COLO829 (cell line): ENCODE results near the gene LMO1.

Experiments
- DNase-seq: peaks from one replicate; pipeline ENCODE4 v3.0.0; 2012; ENCODE audit warnings: low spot score

LMO1 gene

GRCh38 chr11:8242499-8243280 is 21.0 kb downstream of the LMO1 start:
- no peak for DNase-seq

- DNase-seq: no peak
Observed at GRCh38 chr11:8242118-8242475, 21.6 kb downstream of the LMO1 start.

GRCh38 chr11:8241373-8242117 is 22.1 kb downstream of the LMO1 start:
- DNase-seq: no peak

- DNase-seq: no peak
Observed at GRCh38 chr11:8239536-8240228, 24.0 kb downstream of the LMO1 start.

- no peak for DNase-seq
Observed at GRCh38 chr11:8239040-8239439, 24.6 kb downstream of the LMO1 start.

GRCh38 chr11:8237453-8237852 is 26.2 kb downstream of the LMO1 start:
- no peak for DNase-seq

GRCh38 chr11:8235925-8236324 is 27.8 kb downstream of the LMO1 start:
- no peak for DNase-seq

- no peak for DNase-seq
Observed at GRCh38 chr11:8234910-8235309, 28.8 kb downstream of the LMO1 start.

GRCh38 chr11:8234425-8234821 is 29.3 kb downstream of the LMO1 start:
- DNase-seq: no peak

- no peak for DNase-seq
Observed at GRCh38 chr11:8233691-8234424, 29.8 kb downstream of the LMO1 start.

GRCh38 chr11:8232849-8233606 is 30.6 kb downstream of the LMO1 start:
- no peak for DNase-seq

- no peak for DNase-seq
Observed at GRCh38 chr11:8232414-8232813, 31.3 kb downstream of the LMO1 start.

GRCh38 chr11:8231979-8232378 is 31.7 kb downstream of the LMO1 start:
- no peak for DNase-seq

- DNase-seq: no peak
Observed at GRCh38 chr11:8230921-8231847, 32.5 kb downstream of the LMO1 start.

- no peak for DNase-seq
Observed at GRCh38 chr11:8230178-8230859, 33.4 kb downstream of the LMO1 start.

GRCh38 chr11:8229299-8230177 is 34.1 kb downstream of the LMO1 start:
- DNase-seq: no peak

GRCh38 chr11:8228231-8228630 is 35.4 kb downstream of the LMO1 start:
- DNase-seq: no peak
